Smooth muscle cell of the pulmonary artery (primary cell): ENCODE measurements around the gene DENND2C. TPM values are rescaled to one million over a fixed set of nuclear protein-coding genes. Genes with fewer than 3 reads are reported as not detected.

ENCODE experiments used
- total RNA-seq: library from RNA; depleted of rRNA; stranded (reverse); fragments of >200 nt; gene quantifications from 2 replicates; pipeline ENCODE4 v1.2.3, GENCODE V29; 2014

Gene DENND2C, protein sequence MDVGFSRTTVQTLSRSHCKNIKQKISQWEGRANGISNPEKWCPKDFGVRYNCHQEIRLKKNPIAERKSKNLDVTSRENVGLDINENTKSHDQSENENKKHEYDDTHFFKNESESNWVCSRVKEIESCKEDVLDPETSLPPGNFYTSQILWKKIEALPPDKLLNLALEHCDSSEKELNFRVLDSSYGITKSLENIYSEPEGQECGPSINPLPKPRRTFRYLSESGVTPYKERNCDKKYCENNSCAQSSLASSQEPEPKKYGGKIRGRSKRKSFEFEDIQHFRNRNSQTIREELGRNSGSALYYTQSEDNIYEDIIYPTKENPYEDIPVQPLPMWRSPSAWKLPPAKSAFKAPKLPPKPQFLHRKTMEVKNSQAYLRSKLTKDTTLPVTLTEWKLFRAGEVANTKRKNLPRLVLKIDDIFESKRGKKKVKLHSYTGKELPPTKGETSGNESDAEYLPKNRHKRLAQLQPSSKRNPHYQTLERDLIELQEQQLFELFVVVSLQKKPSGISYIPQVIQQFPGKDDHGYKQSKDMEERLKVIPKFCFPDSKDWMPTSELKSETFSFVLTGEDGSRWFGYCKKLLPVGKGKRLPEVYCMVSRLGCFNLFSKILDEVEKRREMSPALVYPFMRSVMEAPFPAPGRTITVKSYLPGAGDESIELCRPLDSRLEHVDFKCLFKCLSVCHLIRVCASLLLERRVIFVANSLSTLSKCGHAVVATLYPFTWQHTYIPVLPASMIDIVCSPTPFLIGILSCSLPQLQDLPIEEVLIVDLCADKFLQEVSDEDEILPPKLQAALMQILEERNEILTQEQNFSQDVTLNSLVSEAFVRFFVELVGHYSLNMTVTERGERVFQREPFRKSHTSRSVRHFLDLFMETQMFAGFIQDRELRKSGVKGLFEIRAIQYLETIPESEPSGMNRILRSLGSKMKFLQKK
- total RNA-seq: 2.0 and 3.0 TPM in 2 replicates

DNA sequence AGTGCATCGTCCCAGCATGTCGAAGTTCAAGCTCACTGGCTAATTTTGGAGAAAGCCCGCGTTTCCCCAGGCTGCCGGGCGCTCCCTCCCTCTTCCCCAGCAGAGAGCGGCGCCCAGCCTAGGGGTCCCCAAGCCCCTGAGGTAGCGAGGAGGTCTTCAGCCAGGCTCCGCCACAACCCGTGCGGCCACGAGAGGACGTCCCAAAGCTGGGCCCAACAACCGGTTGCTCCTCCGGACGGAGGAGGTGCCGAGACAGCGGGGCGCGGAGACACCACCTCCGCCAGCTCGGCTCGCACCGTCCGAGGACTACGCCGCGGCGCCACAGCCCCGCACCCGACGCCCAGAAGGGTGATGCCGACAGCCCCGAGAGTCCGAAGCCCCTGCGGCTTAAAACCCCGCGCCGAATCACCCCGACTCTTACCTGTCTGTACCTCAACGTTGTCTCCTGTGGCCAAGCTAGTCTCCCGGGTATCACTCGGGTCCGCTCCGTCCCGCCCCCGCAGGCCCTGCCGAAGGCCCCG lies at the start of gene DENND2C:
DENND2C (minus strand) TSS at position 488 of the 521 bp plus-strand sequence. CDS start 44,065 bp downstream, outside the sequence.

DNA sequence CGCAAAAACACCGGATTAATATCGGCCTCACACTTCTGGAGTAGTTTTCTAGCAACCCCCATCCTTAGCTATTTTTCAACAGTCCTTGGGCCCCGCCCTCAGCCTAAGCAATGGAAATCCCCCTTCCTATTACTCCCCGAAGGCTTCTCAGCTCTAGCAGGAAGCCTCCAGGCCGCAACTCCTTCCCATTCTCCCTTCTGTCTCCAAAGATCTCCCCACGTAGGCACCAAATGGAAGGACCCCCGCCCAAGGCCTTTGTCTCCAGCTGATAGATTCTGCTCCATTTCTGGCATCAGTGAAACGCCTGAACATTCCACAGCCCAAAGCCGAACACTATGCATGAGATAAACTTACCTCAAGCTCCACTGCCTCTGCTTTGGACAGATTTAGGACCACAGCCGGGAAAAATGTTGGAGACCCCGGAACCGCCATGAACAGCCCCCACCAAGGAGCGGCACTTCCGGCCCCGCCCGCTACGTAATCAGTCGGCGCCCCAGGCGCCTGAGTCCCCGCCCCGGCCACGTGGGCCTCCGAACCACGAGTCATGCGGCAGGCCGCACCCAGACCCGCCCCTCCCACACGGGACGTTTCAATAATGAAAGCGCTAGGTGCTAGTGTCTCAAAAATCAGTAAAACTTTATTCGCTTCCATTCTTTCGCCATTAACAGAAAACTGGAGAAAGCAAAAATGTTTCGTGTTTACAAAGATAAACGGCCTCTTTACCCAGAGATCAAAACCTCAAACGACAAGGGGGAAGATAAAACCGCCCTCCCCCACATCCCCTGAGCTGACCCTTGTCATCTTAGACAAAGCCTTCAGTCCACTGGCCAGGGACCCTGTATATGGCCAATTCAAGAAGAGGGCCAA lies 46.7 kb upstream of the DENND2C start, which contains the start of gene NRAS:
NRAS (minus strand) TSS at position 468 of the 867 bp plus-strand sequence. CDS start 611 bp downstream, outside the sequence.

DNA sequence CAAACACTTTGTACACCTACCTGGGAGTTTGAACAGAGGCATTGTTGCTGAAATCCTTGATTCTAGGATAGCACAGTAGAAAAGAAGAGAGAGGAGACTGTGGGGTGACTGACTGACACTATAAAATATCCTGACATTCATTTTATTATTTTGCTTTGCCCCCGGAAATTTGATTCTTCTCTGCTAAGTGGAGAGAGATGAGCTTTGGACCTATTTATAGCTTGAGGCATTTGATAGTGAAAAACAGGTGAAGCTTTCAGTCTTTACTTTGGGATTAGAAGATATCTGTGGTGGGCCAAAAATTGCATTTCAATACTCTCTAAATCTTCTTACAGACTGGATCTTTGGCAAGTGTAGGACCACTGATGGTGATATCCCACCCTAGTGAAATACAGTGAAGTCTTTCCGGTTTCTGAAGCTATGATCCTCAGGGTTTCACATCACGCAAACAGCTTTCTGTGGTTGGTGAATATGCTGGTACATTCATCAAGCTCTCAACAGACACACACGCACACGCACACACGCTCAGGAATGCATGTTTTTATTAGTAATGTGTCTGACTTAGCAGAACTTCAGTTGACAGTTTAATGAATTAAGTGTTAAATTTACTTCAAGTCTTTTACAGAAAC lies 25.7 kb upstream of the DENND2C start, which contains the start of gene AMPD1:
AMPD1 (minus strand) TSS at position 117 of the 629 bp plus-strand sequence; CDS start at position 42, 75 bp downstream.

DNA sequence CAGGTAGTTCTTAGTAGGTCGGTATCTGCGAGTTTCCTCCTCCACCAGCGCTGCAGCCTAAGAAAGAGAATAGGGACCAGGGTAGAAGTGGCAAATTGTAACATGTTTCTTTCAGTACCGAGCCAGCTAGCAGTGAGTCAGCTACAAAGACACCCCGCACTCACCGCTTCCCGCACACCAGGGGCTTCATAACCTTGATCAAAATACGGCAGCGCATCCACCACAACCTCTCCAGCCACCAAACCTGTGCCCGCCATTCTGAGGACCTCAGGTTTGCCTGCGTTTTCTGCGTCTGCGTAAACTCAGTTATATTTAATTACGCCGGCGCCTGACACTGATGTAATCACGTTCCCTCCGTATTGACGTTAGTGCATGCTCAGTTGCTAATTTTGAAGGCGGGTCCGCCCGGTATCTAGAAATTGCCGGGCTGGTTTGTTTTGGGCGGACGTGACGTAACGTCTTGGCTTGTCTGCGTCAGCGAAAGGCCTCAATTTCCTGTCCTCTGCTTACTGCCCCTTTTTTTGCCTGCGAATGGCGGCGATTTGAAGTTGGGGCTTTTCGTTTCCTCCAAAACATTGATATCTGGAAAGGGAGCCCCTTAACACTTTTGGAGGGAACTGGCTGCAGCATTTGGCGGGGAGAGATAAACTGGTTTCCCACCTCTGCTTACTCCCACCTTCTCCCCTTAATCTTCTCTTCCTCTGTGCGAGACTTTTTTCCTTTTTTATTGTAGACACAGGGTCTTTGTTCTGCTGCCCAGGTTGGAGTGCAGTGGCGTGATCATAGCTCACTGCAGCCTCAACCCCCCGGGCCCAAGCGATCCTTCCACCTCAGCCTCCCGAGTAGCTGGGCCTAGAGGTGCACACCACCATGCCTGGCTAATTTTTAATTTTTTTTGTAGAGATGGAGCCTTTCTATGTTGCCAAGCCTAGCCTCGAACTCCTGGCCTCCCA lies 88.2 kb downstream of the DENND2C start, which contains the start of gene BCAS2:
BCAS2 (minus strand) TSS at position 281 of the 953 bp plus-strand sequence; CDS start at position 257, 24 bp downstream.

Other genes starting within 250 kb of the DENND2C start
- gene TRIM33, start 158.8 kb downstream of the DENND2C start, total RNA-seq: 28.6 and 48.2 TPM in 2 replicates
- gene BCAS2, start 88.4 kb downstream of the DENND2C start, total RNA-seq: 33.8 and 37.0 TPM in 2 replicates
- not detected in 2 replicates for gene AMPD1, start 25.5 kb upstream of the DENND2C start, total RNA-seq
- 37.6 and 41.7 TPM in 2 replicates for gene NRAS, start 46.7 kb upstream of the DENND2C start, total RNA-seq
- gene CSDE1, start 87.9 kb upstream of the DENND2C start, total RNA-seq: 1,004 and 1,694 TPM in 2 replicates
- 68.0 and 83.4 TPM in 2 replicates for gene SIKE1, start 110.6 kb upstream of the DENND2C start, total RNA-seq
- gene SYCP1, start 184.8 kb upstream of the DENND2C start, total RNA-seq: not detected in 2 replicates